Lung (tissue), 12 donors: ENCODE data around the gene STK32B. TPM values are rescaled to one million over a fixed set of nuclear protein-coding genes. Genes with fewer than 3 reads are reported as not detected.
A peak's percentile ranks its signal among the peaks of the same experiment; 100 is the strongest.

Experiments
- ATAC-seq: fragments of 200-7000 bp; cut with Tn5 transposase; one replicate; pipeline ENCODE4 v1.9.1; 2020; ENCODE audit warnings: moderate number of reproducible peaks; ENCODE audit not compliant: insufficient read depth, low FRiP score
- DNase-seq, 3 donors: peaks; one replicate each; pipeline ENCODE4 v3.0.0-alpha.2; 2013 to 2017
- H3K27ac ChIP-seq, 2 donors: one replicate each; pipeline ENCODE4 v1.5.1; 2013; ENCODE audit warnings: mild to moderate bottlenecking in 2 of 2, moderate library complexity in 2 of 2, control low read depth in 1 of 2, inconsistent platforms in 1 of 2, low read depth in 1 of 2, low read length in 1 of 2
- H3K27me3 ChIP-seq, 3 donors: one replicate each; pipeline ENCODE4 v1.5.1; 2013; ENCODE audit warnings: low read length in 2 of 3; ENCODE audit not compliant: control insufficient read depth in 3 of 3, insufficient read depth in 3 of 3
- H3K36me3 ChIP-seq, 4 donors: one replicate each; pipeline ENCODE4 v1.5.1; 2013; ENCODE audit warnings: low read length in 4 of 4, mild to moderate bottlenecking in 1 of 4, moderate library complexity in 1 of 4; ENCODE audit not compliant: control insufficient read depth in 4 of 4, insufficient read depth in 4 of 4
- H3K4me1 ChIP-seq, 5 donors: one replicate each; pipeline ENCODE4 v1.5.1; 2013; ENCODE audit warnings: low read length in 5 of 5, mild to moderate bottlenecking in 2 of 5, moderate library complexity in 1 of 5; ENCODE audit not compliant: control insufficient read depth in 5 of 5, insufficient read depth in 5 of 5
- H3K4me3 ChIP-seq: one replicate; pipeline ENCODE4 v1.5.1; 2013; ENCODE audit warnings: mild to moderate bottlenecking, control low read depth, moderate library complexity
- H3K9ac ChIP-seq, 2 donors: one replicate each; pipeline ENCODE4 v1.5.1; 2013; ENCODE audit warnings: low read length in 2 of 2, control low read depth in 1 of 2; ENCODE audit not compliant: insufficient read depth in 1 of 2
- H3K9me3 ChIP-seq, 4 donors: one replicate each; pipeline ENCODE4 v1.5.1; 2013; ENCODE audit warnings: low read length in 3 of 4, mild to moderate bottlenecking in 1 of 4, moderate library complexity in 1 of 4; ENCODE audit not compliant: control insufficient read depth in 4 of 4, insufficient read depth in 3 of 4
- WGBS, 2 donors: extraction: QIAGEN DNeasy Blood & Tissue Kit; methylation state at CpG; one replicate each; pipeline ENCODE4 v1.1.7; 2013; 5-methylcytosine and 5-hydroxymethylcytosine counted together
- polyA plus RNA-seq, 2 donors: library from polyadenylated mRNA; stranded (reverse); fragments of 200-250 nt; gene quantifications; one replicate each; pipeline ENCODE4 v1.2.1, GENCODE V29; 2013
- total RNA-seq, 2 donors: library from RNA; depleted of rRNA in 1 of 2; stranded (reverse); fragments of >200 nt in 1 of 2; gene quantifications; one replicate each; pipeline ENCODE4 v1.2.1, GENCODE V29; 2014 to 2021
- TF ChIP-seq, protein P1 (sequence below): IDR thresholded peaks from 2 replicates; pipeline ENCODE4 v1.5.1; 2012; ENCODE audit warnings: mild to moderate bottlenecking; ENCODE audit errors: control extremely low read depth, extremely low read depth
- donor health status: control.
- donor health status: control.
- donor health status: Bipolar disorder and iron deficiency.
- donor health status: healthy.
- donor health status: DM: yes; HTN: yes; CAD: no.

STK32B gene
- total and polyA plus RNA-seq, 4 donors: 0.29 to 2.2 (median 1.4) TPM

DNA sequence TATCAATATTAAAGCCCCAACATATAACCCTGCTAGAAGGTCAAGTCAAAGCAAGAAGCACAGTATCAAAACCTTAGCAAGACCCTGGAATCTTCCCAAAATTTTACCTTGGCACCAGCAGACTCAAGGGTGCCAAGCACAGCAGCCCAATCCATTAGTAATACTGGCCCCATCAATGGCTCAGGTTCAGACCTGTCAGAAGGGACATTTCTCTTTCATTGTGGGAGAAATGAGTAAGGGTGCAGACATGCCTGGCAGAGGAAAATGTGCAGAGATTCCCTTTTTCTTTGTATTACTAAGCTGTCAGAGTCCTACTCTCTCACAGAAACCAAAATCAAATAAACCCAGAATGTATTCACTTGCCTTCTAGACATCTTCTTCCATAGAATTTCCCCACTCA is 453.2 kb downstream of the STK32B start:
- no peak for ATAC-seq

DNA sequence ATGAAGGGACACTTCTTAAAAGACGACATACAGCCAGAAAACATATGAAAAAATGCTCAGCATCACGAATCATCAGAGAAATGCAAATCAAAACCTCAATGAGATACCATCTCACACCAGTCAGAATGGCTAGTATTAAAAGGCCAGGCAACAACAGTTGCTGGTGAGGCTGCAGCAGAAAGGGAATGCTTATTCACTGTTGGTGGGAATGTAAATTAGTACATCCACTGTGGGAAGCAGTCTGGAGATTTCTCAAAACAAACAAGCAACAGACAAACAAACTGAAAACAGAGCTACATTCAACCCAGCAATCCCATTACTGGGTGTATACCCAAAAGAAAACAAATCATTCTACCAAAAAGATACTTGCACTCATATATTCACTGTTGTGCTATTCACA is 459.2 kb downstream of the STK32B start:
- Histone ChIP-seq H3K27me3 (no peaks in the 10 kb centered on the region), H3K27ac (no peak overlapping the region), H3K36me3 (peaks cover 0 to 5% (median 0%) of the 10 kb centered on the region in 4 donors), H3K9me3 (no peaks in the 10 kb centered on the region), H3K4me1 (peaks cover 0 to 8% (median 0%) of the 10 kb centered on the region in 5 donors), H3K4me3 (no peak overlapping the region), H3K9ac (no peak overlapping the region)
- WGBS, 2 donors: 49 to 63% methylated on average over 2 of the region's 2 CpGs
- ATAC-seq (no peak), DNase-seq (no peak)
- TF ChIP-seq, protein P1, sequence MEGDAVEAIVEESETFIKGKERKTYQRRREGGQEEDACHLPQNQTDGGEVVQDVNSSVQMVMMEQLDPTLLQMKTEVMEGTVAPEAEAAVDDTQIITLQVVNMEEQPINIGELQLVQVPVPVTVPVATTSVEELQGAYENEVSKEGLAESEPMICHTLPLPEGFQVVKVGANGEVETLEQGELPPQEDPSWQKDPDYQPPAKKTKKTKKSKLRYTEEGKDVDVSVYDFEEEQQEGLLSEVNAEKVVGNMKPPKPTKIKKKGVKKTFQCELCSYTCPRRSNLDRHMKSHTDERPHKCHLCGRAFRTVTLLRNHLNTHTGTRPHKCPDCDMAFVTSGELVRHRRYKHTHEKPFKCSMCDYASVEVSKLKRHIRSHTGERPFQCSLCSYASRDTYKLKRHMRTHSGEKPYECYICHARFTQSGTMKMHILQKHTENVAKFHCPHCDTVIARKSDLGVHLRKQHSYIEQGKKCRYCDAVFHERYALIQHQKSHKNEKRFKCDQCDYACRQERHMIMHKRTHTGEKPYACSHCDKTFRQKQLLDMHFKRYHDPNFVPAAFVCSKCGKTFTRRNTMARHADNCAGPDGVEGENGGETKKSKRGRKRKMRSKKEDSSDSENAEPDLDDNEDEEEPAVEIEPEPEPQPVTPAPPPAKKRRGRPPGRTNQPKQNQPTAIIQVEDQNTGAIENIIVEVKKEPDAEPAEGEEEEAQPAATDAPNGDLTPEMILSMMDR: no peak

More for the DNA sequence above, 453.2 kb downstream of the STK32B start:
- Histone ChIP-seq H3K36me3 (peaks cover 0 to 10% (median 0%) of the 10 kb centered on the region in 4 donors), H3K4me1 (no peaks in the 10 kb centered on the region), H3K9me3 (peaks cover 0 to 6% (median 0%) of the 10 kb centered on the region in 4 donors), H3K9ac (no peak overlapping the region), H3K27me3 (no peaks in the 10 kb centered on the region), H3K27ac (no peak overlapping the region), H3K4me3 (no peak overlapping the region)
- no peak for DNase-seq
- TF ChIP-seq, protein P1: no peak

DNA sequence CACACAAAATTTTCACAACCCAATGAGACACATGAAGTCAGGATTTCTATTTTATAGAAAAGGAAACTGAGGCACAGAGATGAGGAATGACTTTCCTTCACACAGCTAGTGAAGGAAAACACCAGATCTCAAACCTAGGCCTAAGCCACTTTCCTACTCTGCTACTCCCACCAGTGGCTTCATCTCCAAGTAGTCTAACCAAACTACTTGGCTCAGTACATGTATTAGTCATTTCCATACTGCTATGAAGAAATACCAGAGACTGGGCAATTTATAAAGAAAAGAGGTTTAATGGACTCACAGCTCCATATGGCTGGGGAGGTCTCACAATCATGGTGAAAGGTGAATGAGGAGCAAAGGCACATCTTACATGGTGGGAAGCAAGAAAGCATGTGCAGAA is 460.5 kb downstream of the STK32B start:
- peaks cover 0 to under 1% (median 0%) of the 10 kb centered on the region in 4 donors for H3K36me3 ChIP-seq
- no peak overlapping the region for H3K9ac ChIP-seq
- H3K4me1 ChIP-seq: peaks cover 0 to 20% (median 0%) of the 10 kb centered on the region in 5 donors
- TF ChIP-seq, protein P1: no peak
- no peaks in the 10 kb centered on the region for H3K27me3 ChIP-seq
- H3K27ac ChIP-seq: no peak overlapping the region
- H3K4me3 ChIP-seq: no peak overlapping the region
- no peak for DNase-seq
- no peaks in the 10 kb centered on the region for H3K9me3 ChIP-seq
- no peak for ATAC-seq

DNA sequence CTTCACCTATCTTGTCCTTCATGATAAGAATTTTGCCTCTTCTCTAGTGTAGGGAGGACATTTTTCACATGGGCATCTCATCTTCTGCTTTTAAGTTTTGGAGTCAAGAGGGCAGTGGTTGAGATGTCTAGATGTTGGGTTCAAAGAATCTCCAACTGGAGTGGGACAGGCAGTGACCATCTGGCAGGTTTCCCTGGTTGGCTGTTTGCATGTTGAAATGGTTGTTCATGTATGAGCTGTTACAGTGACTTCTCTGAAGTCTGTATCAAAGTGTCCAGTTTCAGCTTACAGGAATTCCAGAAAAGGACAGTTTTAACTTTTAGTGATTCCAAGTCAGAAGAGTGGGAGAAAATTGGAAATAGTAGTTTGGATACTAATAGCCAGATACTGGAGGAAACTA is 464.4 kb downstream of the STK32B start:
- TF ChIP-seq, protein P1: no peak
- DNase-seq (peak; percentile 38 to 80 (median 74)), ATAC-seq (no peak)
- no peak overlapping the region for H3K4me3 ChIP-seq
- H3K4me1 ChIP-seq: peaks cover 0 to 15% (median 0%) of the 10 kb centered on the region in 5 donors
- H3K27ac ChIP-seq: no peak overlapping the region
- H3K9ac ChIP-seq: no peak overlapping the region
- no peaks in the 10 kb centered on the region for H3K9me3 ChIP-seq
- no peaks in the 10 kb centered on the region for H3K36me3 ChIP-seq
- H3K27me3 ChIP-seq: no peaks in the 10 kb centered on the region
